ENCODE results near the gene VAMP4.

GRCh38 chr1:171736196-171736595 lies 5.7 kb downstream of the VAMP4 start:
- TF ChIP-seq CTCF (IDR thresholded peaks at IDR 0.05), result no peak
- no peak for TF ChIP-seq ZFX (IDR thresholded peaks at IDR 0.05; ENCODE audit: borderline replicate concordance)
